GM21717 (cell line): Measurements from ENCODE around the gene RCL1.
"Not testable (repeated sequence)": the region's sequence is repeated elsewhere in the genome, so short reads cannot be mapped to it uniquely, and the experiment has no call there.

ENCODE experiments used
- ATAC-seq: cut with Tn5 transposase; IDR thresholded peaks from one replicate; pipeline ENCODE4 v1.9.1; 2021; ENCODE audit warnings: mild to moderate bottlenecking, moderate library complexity; ENCODE audit not compliant: unreplicated experiment

The RCL1 gene

GRCh38 chr9:4866239-4866969 lies 73.7 kb downstream of the RCL1 start:
- no peak for ATAC-seq

- ATAC-seq: no peak
These were observed 80.3 kb downstream of the RCL1 start for GRCh38 chr9:4873066-4873465.

- no peak for ATAC-seq
These were observed 82.8 kb downstream of the RCL1 start for GRCh38 chr9:4875559-4875958.

GRCh38 chr9:4879115-4879558 lies 86.4 kb downstream of the RCL1 start:
- no peak for ATAC-seq

- ATAC-seq: no peak
These were observed 90.7 kb downstream of the RCL1 start for GRCh38 chr9:4883326-4883873.

- ATAC-seq: peak; percentile 93
These were observed 94.0 kb downstream of the RCL1 start for GRCh38 chr9:4886698-4887097.

- ATAC-seq: no peak
These were observed 94.8 kb downstream of the RCL1 start for GRCh38 chr9:4887556-4887955.

GRCh38 chr9:4890242-4890641 lies 97.5 kb downstream of the RCL1 start:
- ATAC-seq: no peak

GRCh38 chr9:4890929-4891328 lies 98.2 kb downstream of the RCL1 start:
- no peak for ATAC-seq

GRCh38 chr9:4891674-4892073 lies 98.9 kb downstream of the RCL1 start:
- no peak for ATAC-seq

- ATAC-seq: no peak
These were observed 99.9 kb downstream of the RCL1 start for GRCh38 chr9:4892501-4893194.

GRCh38 chr9:4894076-4894475 lies 101.3 kb downstream of the RCL1 start:
- ATAC-seq: no peak

GRCh38 chr9:4899853-4900252 lies 107.1 kb downstream of the RCL1 start:
- not testable (repeated sequence) for ATAC-seq

GRCh38 chr9:4901401-4902134 lies 108.8 kb downstream of the RCL1 start:
- ATAC-seq: not testable (repeated sequence)

GRCh38 chr9:4902135-4902475 lies 109.4 kb downstream of the RCL1 start:
- ATAC-seq: no peak

- no peak for ATAC-seq
These were observed 111.8 kb downstream of the RCL1 start for GRCh38 chr9:4904322-4905134.

GRCh38 chr9:4905135-4905490 lies 112.4 kb downstream of the RCL1 start:
- no peak for ATAC-seq
